Neural progenitor cell (in vitro differentiated cells): ENCODE results near the gene BIRC3.

Experiments
- CTCF ChIP-seq: fragments of 200-600 bp; sonication (generic); IDR thresholded peaks from 2 replicates; pipeline ENCODE4 v1.5.1; 2017; ENCODE audit warnings: antibody characterized with exemption, mild to moderate bottlenecking
- EZH2 ChIP-seq: fragments of 200-600 bp; sonication (generic); IDR thresholded peaks from 2 replicates; pipeline ENCODE4 v1.6.1; 2017; ENCODE audit warnings: antibody characterized with exemption, mild to moderate bottlenecking, moderate library complexity

DNA sequence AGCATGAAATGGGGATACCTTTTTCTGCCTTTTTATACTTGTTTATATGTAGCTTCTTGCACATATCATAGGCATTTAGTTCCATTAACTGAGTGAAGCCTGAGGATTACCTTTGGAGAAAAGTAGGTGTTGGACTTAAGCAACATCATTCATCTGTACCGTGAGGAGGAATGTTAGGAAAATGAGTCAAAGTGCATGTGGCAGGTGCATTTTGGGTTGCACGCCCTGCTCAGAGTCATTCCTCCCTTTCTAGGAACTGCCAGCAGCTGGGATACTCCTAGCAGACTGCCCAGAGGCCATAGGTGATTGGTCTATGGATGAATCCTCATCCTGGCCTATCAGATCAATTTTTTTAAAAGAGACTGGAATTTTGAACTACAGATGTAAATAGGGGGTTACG lies 33.3 kb upstream of the BIRC3 start:
- TF ChIP-seq CTCF (no peak), EZH2 (no peak)
